GM21526 (cell line): ENCODE results near the gene GNAT3.

Source experiments
- ATAC-seq: cut with Tn5 transposase; IDR thresholded peaks from one replicate; pipeline ENCODE4 v1.9.1; 2021; ENCODE audit warnings: moderate library complexity; ENCODE audit not compliant: unreplicated experiment, low FRiP score

The GNAT3 gene

GRCh38 chr7:80467069-80467468, 44.8 kb downstream of the GNAT3 start:
- ATAC-seq = no peak

GRCh38 chr7:80466636-80467035, 45.2 kb downstream of the GNAT3 start:
- no peak for ATAC-seq

- ATAC-seq = no peak
Measured at GRCh38 chr7:80464211-80464610, 47.7 kb downstream of the GNAT3 start.

GRCh38 chr7:80463272-80463920, 48.5 kb downstream of the GNAT3 start:
- ATAC-seq = no peak

- ATAC-seq = no peak
Measured at GRCh38 chr7:80460857-80461256, 51.0 kb downstream of the GNAT3 start.

- ATAC-seq = no peak
Measured at GRCh38 chr7:80459776-80460510, 51.9 kb downstream of the GNAT3 start.

GRCh38 chr7:80458822-80459725, 52.8 kb downstream of the GNAT3 start:
- no peak for ATAC-seq

- no peak for ATAC-seq
Measured at GRCh38 chr7:80453699-80454340, 58.0 kb downstream of the GNAT3 start.

- ATAC-seq = no peak
Measured at GRCh38 chr7:80450621-80451308, 61.1 kb downstream of the GNAT3 start.

GRCh38 chr7:80449836-80450235, 62.0 kb downstream of the GNAT3 start:
- no peak for ATAC-seq

- ATAC-seq = no peak
Measured at GRCh38 chr7:80445351-80445750, 66.5 kb downstream of the GNAT3 start.

- ATAC-seq = no peak
Measured at GRCh38 chr7:80444811-80445210, 67.1 kb downstream of the GNAT3 start.

GRCh38 chr7:80443325-80443724, 68.5 kb downstream of the GNAT3 start:
- no peak for ATAC-seq

GRCh38 chr7:80440883-80441282, 71.0 kb downstream of the GNAT3 start:
- no peak for ATAC-seq

- ATAC-seq = no peak
Measured at GRCh38 chr7:80439894-80440821, 71.7 kb downstream of the GNAT3 start.

GRCh38 chr7:80435521-80435920, 76.3 kb downstream of the GNAT3 start:
- no peak for ATAC-seq

GRCh38 chr7:80434047-80434446, 77.8 kb downstream of the GNAT3 start:
- no peak for ATAC-seq

GRCh38 chr7:80432166-80432565, 79.7 kb downstream of the GNAT3 start:
- no peak for ATAC-seq

- ATAC-seq = no peak
Measured at GRCh38 chr7:80429181-80429580, 82.7 kb downstream of the GNAT3 start.
